Ishikawa (cell line): ENCODE results near the gene BCAR1.

Experiments used
- CREB1 ChIP-seq: IDR thresholded peaks from 2 replicates; pipeline ENCODE4 v1.6.1; 2012; ENCODE audit warnings: low read depth
- EGR1 ChIP-seq: IDR thresholded peaks from 2 replicates; pipeline ENCODE4 v1.6.1; 2012
- EP300 ChIP-seq: IDR thresholded peaks from 2 replicates; pipeline ENCODE4 v1.6.1; 2012; ENCODE audit warnings: borderline replicate concordance
- RAD21 ChIP-seq: IDR thresholded peaks from 2 replicates; pipeline ENCODE4 v1.6.1; 2012; ENCODE audit warnings: low read depth
- TAF1 ChIP-seq: IDR thresholded peaks from 2 replicates; pipeline ENCODE4 v1.6.1; 2012; ENCODE audit warnings: low read depth, mild to moderate bottlenecking
- YY1 ChIP-seq: IDR thresholded peaks from 2 replicates; pipeline ENCODE4 v1.6.1; 2012; ENCODE audit warnings: low read depth
- TF ChIP-seq, protein P1 (sequence below): IDR thresholded peaks from 2 replicates; pipeline ENCODE4 v1.6.1; 2012; ENCODE audit warnings: low read depth, mild to moderate bottlenecking
- TF ChIP-seq, protein P2 (sequence below): IDR thresholded peaks from 2 replicates; pipeline ENCODE4 v1.6.1; 2012

DNA sequence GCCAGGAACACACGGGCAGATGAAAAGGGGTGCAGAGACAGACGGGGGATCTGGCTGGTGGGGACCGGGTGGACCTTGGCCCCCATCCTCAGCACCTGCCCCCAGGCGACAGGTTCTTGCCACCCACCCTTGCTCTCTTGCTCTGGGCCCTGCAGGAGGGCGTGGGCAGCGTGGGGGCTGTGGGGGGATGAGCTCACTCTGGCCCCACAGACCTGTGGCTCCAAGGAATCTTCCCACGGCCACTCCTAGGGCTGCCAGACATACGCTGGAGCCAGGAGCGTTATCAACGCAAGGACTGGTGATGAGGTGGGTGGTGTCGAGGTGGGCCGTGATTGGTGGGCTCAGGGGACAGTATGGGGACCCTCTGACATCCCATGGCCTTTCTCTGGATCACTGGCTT, 26.3 kb downstream of the BCAR1 start:
- TF ChIP-seq EP300, result no peak
- TF ChIP-seq RAD21, result no peak
- TF ChIP-seq EGR1, result no peak
- TF ChIP-seq, protein P1, sequence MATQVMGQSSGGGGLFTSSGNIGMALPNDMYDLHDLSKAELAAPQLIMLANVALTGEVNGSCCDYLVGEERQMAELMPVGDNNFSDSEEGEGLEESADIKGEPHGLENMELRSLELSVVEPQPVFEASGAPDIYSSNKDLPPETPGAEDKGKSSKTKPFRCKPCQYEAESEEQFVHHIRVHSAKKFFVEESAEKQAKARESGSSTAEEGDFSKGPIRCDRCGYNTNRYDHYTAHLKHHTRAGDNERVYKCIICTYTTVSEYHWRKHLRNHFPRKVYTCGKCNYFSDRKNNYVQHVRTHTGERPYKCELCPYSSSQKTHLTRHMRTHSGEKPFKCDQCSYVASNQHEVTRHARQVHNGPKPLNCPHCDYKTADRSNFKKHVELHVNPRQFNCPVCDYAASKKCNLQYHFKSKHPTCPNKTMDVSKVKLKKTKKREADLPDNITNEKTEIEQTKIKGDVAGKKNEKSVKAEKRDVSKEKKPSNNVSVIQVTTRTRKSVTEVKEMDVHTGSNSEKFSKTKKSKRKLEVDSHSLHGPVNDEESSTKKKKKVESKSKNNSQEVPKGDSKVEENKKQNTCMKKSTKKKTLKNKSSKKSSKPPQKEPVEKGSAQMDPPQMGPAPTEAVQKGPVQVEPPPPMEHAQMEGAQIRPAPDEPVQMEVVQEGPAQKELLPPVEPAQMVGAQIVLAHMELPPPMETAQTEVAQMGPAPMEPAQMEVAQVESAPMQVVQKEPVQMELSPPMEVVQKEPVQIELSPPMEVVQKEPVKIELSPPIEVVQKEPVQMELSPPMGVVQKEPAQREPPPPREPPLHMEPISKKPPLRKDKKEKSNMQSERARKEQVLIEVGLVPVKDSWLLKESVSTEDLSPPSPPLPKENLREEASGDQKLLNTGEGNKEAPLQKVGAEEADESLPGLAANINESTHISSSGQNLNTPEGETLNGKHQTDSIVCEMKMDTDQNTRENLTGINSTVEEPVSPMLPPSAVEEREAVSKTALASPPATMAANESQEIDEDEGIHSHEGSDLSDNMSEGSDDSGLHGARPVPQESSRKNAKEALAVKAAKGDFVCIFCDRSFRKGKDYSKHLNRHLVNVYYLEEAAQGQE, result no peak
- no peak for TF ChIP-seq TAF1
- TF ChIP-seq CREB1, result no peak
- TF ChIP-seq, protein P2, sequence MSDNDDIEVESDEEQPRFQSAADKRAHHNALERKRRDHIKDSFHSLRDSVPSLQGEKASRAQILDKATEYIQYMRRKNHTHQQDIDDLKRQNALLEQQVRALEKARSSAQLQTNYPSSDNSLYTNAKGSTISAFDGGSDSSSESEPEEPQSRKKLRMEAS, result no peak
- TF ChIP-seq YY1, result no peak
